HUDEP-2 (cell line): ENCODE data around the gene SPC24.
A peak's percentile ranks its signal among the peaks of the same experiment; 100 is the strongest.

Experiments used
- DNase-seq, 76 experiments: peaks; one replicate each; lab custom pipeline; 2025; ENCODE audit not compliant: unreplicated experiment in 76 of 76; lab: John Stamatoyannopoulos, UW

The SPC24 gene

GRCh38 chr19:11155373-11156120 is at the start of gene SPC24:
Gene SPC24, minus strand, starts transcription at chr19:11155782. Its CDS starts 6 bp downstream, at chr19:11155776.
- peak in 75 of 76 experiments; percentile 95 to 100 (median 99) for DNase-seq

GRCh38 chr19:11204943-11205349 is 49.4 kb upstream of the SPC24 start:
- peak in 49 of 76 experiments; percentile 17 to 74 (median 48) for DNase-seq

- no peak for DNase-seq
Measured at GRCh38 chr19:11204076-11204602, 48.6 kb upstream of the SPC24 start.

- peak in 74 of 76 experiments; percentile 22 to 98 (median 88) for DNase-seq
Measured at GRCh38 chr19:11203194-11204075, 47.9 kb upstream of the SPC24 start.

GRCh38 chr19:11202488-11203193 is 47.1 kb upstream of the SPC24 start:
- DNase-seq: no peak

GRCh38 chr19:11201791-11202190 is 46.2 kb upstream of the SPC24 start:
- no peak for DNase-seq

GRCh38 chr19:11200931-11201330 is 45.3 kb upstream of the SPC24 start:
- DNase-seq: no peak

GRCh38 chr19:11200015-11200574 is 44.5 kb upstream of the SPC24 start:
- DNase-seq: no peak

- no peak for DNase-seq
Measured at GRCh38 chr19:11199517-11199916, 43.9 kb upstream of the SPC24 start.

GRCh38 chr19:11198769-11199424 is 43.3 kb upstream of the SPC24 start:
- peak in 2 of 76 experiments; percentile 18 to 20 for DNase-seq

GRCh38 chr19:11198175-11198534 is 42.6 kb upstream of the SPC24 start:
- DNase-seq: peak in 1 of 76 experiments; percentile 58

GRCh38 chr19:11197291-11198174 is 42.0 kb upstream of the SPC24 start, which contains the start of gene KANK2:
Gene KANK2, minus strand, starts transcription at chr19:11197545. Its CDS starts 3,034 bp downstream, at chr19:11194511.
- peak in 74 of 76 experiments; percentile 35 to 98 (median 88) for DNase-seq

- peak in 5 of 76 experiments; percentile 19 to 46 (median 29) for DNase-seq
Measured at GRCh38 chr19:11196406-11197287, 41.1 kb upstream of the SPC24 start.

GRCh38 chr19:11195681-11196080 is 40.1 kb upstream of the SPC24 start:
- no peak for DNase-seq

- no peak for DNase-seq
Measured at GRCh38 chr19:11194656-11195558, 39.3 kb upstream of the SPC24 start.

- no peak for DNase-seq
Measured at GRCh38 chr19:11194173-11194572, 38.6 kb upstream of the SPC24 start.
